Lower leg skin (tissue), 4 donors: ENCODE measurements around the gene B3GNT2. TPM values are rescaled to one million over a fixed set of nuclear protein-coding genes. Genes with fewer than 3 reads are reported as not detected.
"Not testable (repeated sequence)": the region's sequence is repeated elsewhere in the genome, so short reads cannot be mapped to it uniquely, and the experiment has no call there.

Experiments used
- DNase-seq, 2 donors: peaks; one replicate each; pipeline ENCODE4 v3.0.0-alpha.2; 2019; ENCODE audit warnings: low spot score in 2 of 2
- H3K4me3 ChIP-seq: fragments of 200-600 bp; sonication (generic); 2 replicates; pipeline ENCODE4 v1.5.1; 2017; ENCODE audit warnings: mild to moderate bottlenecking, low read depth; ENCODE audit not compliant: poor library complexity, severe bottlenecking
- POLR2A ChIP-seq, 2 donors: fragments of 450-650 bp; IDR thresholded peaks; one replicate each; pipeline ENCODE4 v1.6.1; 2016 to 2017; ENCODE audit warnings: antibody characterized with exemption in 2 of 2, mild to moderate bottlenecking in 1 of 2, moderate library complexity in 1 of 2
- WGBS, 2 donors: methylation state at CpG; one replicate each; pipeline ENCODE4 v1.1.5; 2018; 5-methylcytosine and 5-hydroxymethylcytosine counted together
- intact Hi-C: fragments of 100-400 bp; cut with DNase I; formaldehyde crosslinking; loops from one replicate; pipeline ENCODE4 v1.15.0; 2023; ENCODE audit warnings: low total_unique reads
- total RNA-seq, 4 donors: library from RNA; depleted of rRNA; stranded (reverse); fragments of >200 nt; gene quantifications; one replicate each; pipeline ENCODE4 v1.1.0, GENCODE V29; 2016
- TF ChIP-seq, protein P1 (sequence below), 3 donors: fragments of 450-650 bp; IDR thresholded peaks; one replicate each; pipeline ENCODE4 v1.5.1; 2016; ENCODE audit warnings: antibody characterized with exemption in 3 of 3, mild to moderate bottlenecking in 3 of 3, moderate library complexity in 2 of 3

Gene B3GNT2
- total RNA-seq, 4 donors from 2014 or later = 17.9 to 31.1 (median 19.9) TPM

DNA sequence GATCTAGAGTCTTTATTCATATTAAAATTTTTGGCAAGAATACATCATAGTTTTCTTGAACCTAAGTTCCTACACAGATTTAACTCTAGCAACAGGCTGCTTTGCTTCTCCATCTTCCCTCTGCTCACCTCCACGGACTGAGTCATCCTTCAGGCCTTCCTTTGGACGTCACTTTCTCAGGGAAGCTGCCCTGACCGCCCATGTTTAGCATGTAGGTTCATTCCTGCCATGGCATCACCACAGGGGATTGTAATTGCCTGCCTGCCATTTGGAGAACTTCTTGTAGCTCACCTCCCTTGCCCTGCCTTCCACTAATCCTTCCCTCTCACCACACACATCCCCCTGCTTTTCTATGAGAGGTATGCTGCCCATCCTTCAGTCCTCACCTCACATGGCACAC lies 43.9 kb upstream of the B3GNT2 start:
- H3K4me3 ChIP-seq = no peak overlapping the region
- intact Hi-C loops = no loop called here
- WGBS, 2 donors = 85 to 87% methylated on average over 3 of the region's 3 CpGs
- TF ChIP-seq POLR2A (IDR thresholded peaks at IDR 0.05) = no peak
- TF ChIP-seq, protein P1, sequence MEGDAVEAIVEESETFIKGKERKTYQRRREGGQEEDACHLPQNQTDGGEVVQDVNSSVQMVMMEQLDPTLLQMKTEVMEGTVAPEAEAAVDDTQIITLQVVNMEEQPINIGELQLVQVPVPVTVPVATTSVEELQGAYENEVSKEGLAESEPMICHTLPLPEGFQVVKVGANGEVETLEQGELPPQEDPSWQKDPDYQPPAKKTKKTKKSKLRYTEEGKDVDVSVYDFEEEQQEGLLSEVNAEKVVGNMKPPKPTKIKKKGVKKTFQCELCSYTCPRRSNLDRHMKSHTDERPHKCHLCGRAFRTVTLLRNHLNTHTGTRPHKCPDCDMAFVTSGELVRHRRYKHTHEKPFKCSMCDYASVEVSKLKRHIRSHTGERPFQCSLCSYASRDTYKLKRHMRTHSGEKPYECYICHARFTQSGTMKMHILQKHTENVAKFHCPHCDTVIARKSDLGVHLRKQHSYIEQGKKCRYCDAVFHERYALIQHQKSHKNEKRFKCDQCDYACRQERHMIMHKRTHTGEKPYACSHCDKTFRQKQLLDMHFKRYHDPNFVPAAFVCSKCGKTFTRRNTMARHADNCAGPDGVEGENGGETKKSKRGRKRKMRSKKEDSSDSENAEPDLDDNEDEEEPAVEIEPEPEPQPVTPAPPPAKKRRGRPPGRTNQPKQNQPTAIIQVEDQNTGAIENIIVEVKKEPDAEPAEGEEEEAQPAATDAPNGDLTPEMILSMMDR (IDR thresholded peaks at IDR 0.05) = no peak
- no peak for DNase-seq

DNA sequence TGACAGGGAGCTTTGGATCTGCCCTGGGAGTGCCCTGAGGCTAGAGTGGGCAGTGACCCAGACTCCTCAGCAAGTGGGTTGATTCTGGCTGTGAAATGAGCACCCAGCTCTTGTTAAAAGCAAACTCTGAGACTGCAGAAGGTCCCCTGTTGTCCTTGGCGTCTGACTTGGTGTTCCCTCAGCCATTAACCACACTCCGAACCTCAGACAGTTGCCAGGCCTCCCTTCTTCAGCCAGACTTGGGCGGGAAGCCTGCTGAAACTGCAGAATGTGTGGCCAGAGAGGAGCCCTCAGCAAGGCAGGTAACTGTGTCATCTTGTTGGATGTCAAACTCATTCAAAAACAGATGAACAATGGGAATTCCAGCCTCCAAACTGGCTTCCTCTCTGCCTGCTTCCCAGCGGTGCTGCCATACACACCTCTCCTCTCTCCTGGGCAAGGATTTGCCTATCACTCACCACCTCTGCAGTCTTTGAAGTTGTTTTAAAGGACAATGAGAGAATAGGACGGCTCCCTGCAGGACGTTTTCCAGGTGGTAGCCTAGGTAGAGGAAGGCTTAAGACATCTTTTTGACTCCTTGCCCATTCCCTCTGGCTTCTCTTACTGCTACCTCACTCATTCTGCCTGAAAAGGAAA lies 38.9 kb upstream of the B3GNT2 start:
- H3K4me3 ChIP-seq = no peak overlapping the region
- 67 to 69% methylated on average over 6 of the region's 6 CpGs for WGBS, 2 donors
- no peak for DNase-seq
- TF ChIP-seq, protein P1 (IDR thresholded peaks at IDR 0.05) = no peak
- TF ChIP-seq POLR2A (IDR thresholded peaks at IDR 0.05) = no peak
- intact Hi-C loops = no loop called here

DNA sequence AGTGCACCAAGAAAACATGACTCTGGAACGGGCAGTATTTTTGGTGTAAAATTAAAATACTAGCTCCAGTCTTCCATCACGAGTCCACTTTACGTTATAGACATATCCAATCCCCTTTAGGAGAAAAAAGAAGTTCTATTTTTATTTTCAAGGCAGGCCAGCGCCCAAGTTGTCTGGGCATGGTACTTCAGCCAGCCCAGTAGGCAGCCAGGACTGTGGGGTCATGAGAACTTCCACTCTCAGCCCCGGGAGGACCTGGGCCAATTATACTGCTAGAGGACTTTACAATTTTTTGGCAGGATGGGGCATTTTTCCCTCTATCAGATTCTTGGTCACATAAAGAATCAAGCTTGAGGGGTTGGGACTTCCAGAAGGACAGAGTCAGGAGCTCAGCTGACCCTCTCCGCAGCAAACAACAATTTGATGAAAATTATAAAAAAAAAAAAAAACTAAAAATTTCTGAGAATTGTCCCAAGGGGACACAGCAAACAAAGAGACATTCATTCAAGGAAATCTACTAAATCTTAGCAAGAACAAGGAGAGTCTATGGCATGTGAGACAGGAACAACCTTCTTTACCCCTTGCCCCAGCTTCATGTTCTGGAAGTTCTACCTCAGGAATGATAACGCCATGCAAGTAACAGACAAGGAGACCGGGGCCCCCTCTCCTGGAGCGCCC lies 37.3 kb upstream of the B3GNT2 start:
- no peak for DNase-seq
- no peak overlapping the region for H3K4me3 ChIP-seq
- intact Hi-C loops = no loop called here
- TF ChIP-seq, protein P1 (IDR thresholded peaks at IDR 0.05) = no peak
- no peak for TF ChIP-seq POLR2A (IDR thresholded peaks at IDR 0.05)
- 75 to 84% methylated on average over 9 of the region's 9 CpGs for WGBS, 2 donors

DNA sequence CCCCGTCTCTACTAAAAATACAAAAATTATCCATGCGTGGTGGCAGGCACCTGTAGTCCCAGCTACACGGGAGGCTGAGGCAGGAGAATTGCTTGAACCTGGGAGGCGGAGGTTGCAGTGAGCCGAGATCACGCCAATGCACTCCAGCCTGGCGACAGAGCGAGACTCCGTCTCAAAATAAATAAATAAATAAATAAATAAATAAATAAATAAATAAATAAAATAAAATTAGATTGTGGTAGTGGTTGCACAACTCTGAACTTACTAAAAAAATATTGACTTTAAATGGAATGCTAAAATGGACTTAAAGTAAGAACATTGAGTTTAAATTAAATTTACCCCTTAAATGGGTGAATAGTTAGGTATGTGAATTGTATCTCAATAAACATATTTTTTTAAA lies 35.2 kb upstream of the B3GNT2 start:
- WGBS, 2 donors = 97 to 98% methylated on average over 9 of the region's 9 CpGs
- DNase-seq, intact Hi-C loops, H3K4me3 ChIP-seq: not testable (repeated sequence)

DNA sequence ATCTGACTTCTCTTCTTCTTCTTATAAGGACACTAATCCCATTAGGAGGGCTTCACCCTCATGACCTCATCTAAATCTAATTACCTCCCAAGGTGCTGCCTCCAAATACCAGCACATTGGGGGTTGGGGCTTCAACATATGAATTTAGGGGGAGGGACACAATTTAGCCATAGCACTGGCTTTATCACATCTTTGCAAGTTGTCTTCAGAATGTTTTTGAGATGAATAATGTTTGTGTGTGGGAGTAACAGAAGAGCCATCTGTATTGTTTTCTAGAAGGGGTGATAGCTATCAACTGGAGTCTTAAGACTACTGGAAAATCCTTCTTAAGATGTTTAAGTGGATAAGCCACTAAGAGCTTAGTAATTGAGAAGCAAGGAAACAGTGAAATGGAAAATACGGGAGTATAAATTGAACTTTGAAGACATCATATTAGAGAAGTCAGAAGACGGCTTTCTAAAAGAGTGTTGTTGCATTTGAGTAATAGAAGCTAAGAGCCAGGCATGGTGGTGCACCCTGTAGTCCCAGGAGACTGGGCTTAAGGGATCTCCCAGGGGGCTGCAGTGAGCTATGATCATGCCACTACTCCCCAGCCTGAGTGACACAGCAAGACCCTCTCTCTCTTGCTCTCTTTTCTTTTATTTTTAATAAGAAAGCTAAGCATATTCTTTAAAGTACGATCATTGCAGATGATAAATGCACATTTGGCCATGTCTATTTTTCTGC lies 32.6 kb upstream of the B3GNT2 start:
- intact Hi-C loops = no loop called here
- WGBS, 2 donors = 88 to 97% methylated on average over 3 of the region's 3 CpGs
- no peak for TF ChIP-seq POLR2A (IDR thresholded peaks at IDR 0.05)
- TF ChIP-seq, protein P1 (IDR thresholded peaks at IDR 0.05) = no peak
- no peak for DNase-seq
- no peak overlapping the region for H3K4me3 ChIP-seq

DNA sequence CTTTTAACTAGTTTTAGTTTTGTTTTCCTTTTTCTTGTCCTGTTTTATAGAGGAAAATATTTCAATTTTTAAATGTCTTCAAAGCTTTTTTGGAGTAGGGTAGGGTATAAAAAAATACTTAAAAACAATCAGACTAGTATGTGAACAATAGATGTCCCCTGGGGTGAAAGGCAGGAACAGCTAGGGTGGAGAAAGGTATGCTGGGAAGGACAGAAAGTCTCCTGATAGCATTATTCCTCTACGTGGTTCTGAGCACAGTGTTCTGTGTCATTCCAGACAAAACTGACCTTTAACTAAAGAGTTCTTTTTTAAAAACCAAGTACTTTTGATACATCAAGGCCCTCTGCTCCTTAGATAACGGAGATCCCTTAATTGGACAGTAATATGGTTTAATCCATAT lies 32.1 kb upstream of the B3GNT2 start:
- WGBS, 2 donors = 67 to 69% methylated on average over 2 of the region's 2 CpGs
- H3K4me3 ChIP-seq = no peak overlapping the region
- no peak for DNase-seq
- TF ChIP-seq, protein P1 (IDR thresholded peaks at IDR 0.05) = no peak
- no peak for TF ChIP-seq POLR2A (IDR thresholded peaks at IDR 0.05)
- intact Hi-C loops = no loop called here
